Measurements from ENCODE around the gene MLH3. TPM values are rescaled to one million over a fixed set of nuclear protein-coding genes. Genes with fewer than 3 reads are reported as not detected.

Gene MLH3
- total RNA-seq, 4 donors from 2014 or later, result 16.4 to 83.4 (median 50.1) TPM

DNA sequence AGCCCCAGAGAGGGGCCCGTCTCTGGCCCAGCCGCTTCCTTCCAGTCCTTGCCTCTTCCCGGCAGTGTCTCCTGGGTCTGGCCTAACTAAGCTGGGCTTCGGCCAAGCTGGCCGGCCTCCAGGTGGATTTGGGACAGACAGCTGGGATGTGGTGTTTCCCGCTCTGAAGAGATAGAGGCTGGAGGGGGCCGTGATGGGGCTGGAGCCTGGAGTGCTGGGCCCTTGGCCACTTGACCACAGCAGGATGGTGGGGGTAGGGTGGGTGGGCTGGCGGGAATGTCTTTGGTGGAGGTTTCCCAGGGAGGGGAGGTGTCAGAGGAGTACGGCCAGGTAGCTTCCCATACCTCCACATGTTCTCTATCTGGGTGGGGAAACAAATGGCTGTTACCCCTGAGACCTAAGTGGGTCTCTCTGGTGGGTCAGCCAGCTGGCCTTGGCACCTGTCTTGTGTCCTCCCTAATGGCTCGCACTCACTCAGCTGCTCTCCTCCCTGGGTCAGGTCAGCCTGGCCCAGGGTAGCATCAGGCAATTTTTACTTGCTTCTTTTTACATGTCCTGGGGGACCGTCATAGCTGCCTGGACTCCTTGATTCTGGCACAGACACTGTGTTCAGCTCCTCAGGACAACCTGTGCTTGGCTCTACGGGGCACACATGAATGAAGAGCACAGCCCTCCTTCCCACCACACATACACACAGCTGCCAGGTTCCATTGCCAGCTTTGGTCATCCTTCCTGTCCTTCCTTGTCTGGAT is 76.0 kb downstream of the MLH3 start:
- intact Hi-C loops (cut with DNase I; ENCODE audit: low total_unique reads), result no loop called here
- Histone ChIP-seq H3K27ac (peak overlapping the region in 1 of 2 donors; percentile 47), H3K4me1 (peaks cover 0 to 4% of the 10 kb centered on the region in 2 donors), H3K4me3 (no peak overlapping the region), H3K27me3 (no peaks in the 10 kb centered on the region), H3K36me3 (no peaks in the 10 kb centered on the region), H3K9me3 (no peaks in the 10 kb centered on the region)
- peak; percentile 79 to 92 for DNase-seq
- no peak for TF ChIP-seq POLR2A (IDR thresholded peaks at IDR 0.05)
- TF ChIP-seq, protein P1, sequence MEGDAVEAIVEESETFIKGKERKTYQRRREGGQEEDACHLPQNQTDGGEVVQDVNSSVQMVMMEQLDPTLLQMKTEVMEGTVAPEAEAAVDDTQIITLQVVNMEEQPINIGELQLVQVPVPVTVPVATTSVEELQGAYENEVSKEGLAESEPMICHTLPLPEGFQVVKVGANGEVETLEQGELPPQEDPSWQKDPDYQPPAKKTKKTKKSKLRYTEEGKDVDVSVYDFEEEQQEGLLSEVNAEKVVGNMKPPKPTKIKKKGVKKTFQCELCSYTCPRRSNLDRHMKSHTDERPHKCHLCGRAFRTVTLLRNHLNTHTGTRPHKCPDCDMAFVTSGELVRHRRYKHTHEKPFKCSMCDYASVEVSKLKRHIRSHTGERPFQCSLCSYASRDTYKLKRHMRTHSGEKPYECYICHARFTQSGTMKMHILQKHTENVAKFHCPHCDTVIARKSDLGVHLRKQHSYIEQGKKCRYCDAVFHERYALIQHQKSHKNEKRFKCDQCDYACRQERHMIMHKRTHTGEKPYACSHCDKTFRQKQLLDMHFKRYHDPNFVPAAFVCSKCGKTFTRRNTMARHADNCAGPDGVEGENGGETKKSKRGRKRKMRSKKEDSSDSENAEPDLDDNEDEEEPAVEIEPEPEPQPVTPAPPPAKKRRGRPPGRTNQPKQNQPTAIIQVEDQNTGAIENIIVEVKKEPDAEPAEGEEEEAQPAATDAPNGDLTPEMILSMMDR (IDR thresholded peaks at IDR 0.05), result no peak

DNA sequence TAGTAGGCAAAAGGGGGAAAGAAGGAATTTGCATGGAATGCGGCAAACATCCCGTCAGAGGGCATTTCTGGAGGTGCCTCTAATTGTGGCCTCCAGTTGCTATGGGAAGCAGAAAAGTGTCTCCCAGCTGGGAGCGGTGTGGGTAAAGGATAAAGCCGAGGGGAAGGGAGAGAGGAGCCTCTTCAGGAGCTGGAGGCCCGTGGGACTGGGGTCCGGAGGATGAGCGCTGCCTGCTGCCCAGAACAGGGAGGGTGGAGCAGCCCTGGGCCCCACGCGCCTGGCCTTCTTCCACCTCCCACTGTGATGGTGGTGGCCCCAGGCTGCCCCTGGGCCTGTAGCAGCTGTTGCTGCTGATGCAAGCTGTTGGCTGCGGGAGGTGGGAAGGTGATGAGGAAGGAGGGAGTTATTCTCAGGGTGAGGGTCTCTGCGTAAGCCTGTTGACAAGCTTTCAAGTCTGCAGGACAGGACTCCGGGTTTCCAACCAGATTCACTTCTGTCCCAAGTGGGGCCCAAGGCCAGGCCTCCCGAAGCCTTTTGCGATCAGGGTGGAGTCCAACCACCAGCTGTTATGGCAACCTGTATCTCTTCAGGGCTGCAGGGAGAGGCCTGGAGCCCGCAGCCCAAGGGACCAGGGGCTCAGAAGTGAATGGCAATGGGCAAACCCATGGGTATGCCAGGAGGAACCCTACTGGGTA is 76.8 kb downstream of the MLH3 start:
- H3K27ac ChIP-seq, result peak overlapping the region in 1 of 2 donors; percentile 47
- H3K4me1 ChIP-seq, result peaks cover 0 to 4% of the 10 kb centered on the region in 2 donors
- intact Hi-C loops (cut with DNase I; ENCODE audit: low total_unique reads), result no loop called here

DNA sequence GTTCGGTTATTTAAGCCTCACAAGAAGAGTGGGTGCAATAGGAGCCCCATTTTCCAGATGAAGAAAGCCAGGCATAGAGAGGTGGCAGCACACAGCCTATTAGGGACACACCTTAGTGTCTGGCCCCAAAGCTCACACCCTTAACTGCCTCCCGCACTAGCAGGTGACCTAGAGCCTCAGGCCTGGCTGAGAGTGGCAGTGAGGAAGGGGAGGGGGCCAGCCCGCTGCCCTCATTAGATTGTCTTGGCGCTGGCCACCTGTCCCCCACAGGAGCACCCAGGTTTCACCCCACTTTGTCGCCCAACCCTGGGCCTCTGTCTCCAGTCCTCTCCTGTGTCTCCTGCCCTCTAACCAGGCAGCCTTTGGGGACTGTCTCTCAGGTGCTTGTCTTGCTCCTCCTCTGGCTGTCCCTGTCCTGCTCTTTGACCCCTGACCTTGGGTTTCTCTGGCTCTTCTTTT is 77.3 kb downstream of the MLH3 start:
- no peaks in the 10 kb centered on the region for H3K9me3 ChIP-seq
- peaks cover 0 to 4% of the 10 kb centered on the region in 2 donors for H3K4me1 ChIP-seq
- intact Hi-C loops (cut with DNase I; ENCODE audit: low total_unique reads), result no loop called here
- TF ChIP-seq, protein P1 (IDR thresholded peaks at IDR 0.05), result no peak
- no peak overlapping the region for H3K4me3 ChIP-seq
- peak overlapping the region; percentile 12 to 47 for H3K27ac ChIP-seq
- DNase-seq, result no peak
- no peaks in the 10 kb centered on the region for H3K27me3 ChIP-seq
- no peaks in the 10 kb centered on the region for H3K36me3 ChIP-seq

More for the DNA sequence above, 76.8 kb downstream of the MLH3 start:
- peak in 1 of 2 donors; percentile 66 for DNase-seq
- H3K9me3 ChIP-seq, result no peaks in the 10 kb centered on the region
- H3K27me3 ChIP-seq, result no peaks in the 10 kb centered on the region
- no peaks in the 10 kb centered on the region for H3K36me3 ChIP-seq
- no peak for TF ChIP-seq POLR2A (IDR thresholded peaks at IDR 0.05)
- no peak overlapping the region for H3K4me3 ChIP-seq

DNA sequence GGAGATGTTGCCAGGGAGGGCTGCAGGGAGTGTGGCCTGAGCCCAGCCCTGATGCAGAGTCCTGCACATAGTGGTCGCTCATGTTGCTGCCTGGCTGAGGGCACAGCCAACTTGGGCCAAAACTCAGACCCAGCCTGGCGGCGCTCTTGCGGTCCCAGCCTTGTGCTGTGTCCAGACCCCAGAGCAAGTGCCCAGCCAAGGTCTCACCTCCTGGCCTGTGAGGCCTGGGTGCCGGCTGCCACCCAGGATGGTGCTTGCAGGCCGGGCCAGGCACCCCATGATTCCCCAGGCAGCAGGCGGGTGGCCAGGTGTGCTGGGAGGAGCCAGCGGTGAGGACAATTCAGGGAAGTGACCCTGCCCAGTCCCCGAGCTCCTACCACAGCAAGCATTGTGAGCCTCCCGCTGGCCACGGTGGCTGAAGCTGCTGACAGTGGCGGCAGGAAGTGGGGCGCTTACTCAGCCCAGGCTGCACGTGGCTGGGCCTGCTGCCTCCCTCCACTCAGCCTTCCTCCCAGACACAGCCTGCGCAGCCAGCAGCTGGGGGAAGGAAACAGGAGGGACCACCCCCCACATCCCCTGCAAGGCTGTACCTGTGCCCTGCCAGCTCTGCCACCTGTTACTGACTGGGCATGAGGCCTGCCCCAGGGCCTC is 78.1 kb downstream of the MLH3 start:
- Histone ChIP-seq H3K4me1 (peaks cover 0 to 4% of the 10 kb centered on the region in 2 donors), H3K27ac (peak overlapping the region; percentile 31 to 59), H3K4me3 (no peak overlapping the region), H3K27me3 (no peaks in the 10 kb centered on the region), H3K36me3 (no peaks in the 10 kb centered on the region), H3K9me3 (no peaks in the 10 kb centered on the region)
- TF ChIP-seq, protein P1 (IDR thresholded peaks at IDR 0.05), result no peak
- TF ChIP-seq POLR2A (IDR thresholded peaks at IDR 0.05), result no peak
- DNase-seq, result peak; percentile 49 to 53
- intact Hi-C loops (cut with DNase I; ENCODE audit: low total_unique reads), result no loop called here

DNA sequence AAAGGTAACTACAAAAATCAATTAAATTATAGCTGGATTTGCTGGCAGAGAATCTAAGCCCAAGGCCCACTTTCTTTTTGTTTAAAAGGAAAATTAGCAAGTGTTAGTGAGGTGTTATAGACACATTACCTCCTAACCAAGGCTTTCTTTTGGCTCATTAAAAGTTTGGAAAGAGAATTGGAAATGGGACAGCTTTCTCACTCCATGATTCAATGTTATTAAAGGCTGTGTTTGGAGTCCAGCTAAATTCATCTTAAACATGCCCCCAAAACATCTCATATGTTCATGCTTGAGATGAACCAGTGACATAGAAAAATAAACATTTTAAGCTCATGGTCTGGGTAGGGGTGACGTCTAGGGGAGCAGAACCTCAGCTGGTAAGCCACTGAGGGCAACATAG is 82.5 kb downstream of the MLH3 start:
- TF ChIP-seq POLR2A (IDR thresholded peaks at IDR 0.05), result no peak
- TF ChIP-seq, protein P1 (IDR thresholded peaks at IDR 0.05), result no peak
- Histone ChIP-seq H3K36me3 (no peaks in the 10 kb centered on the region), H3K27me3 (no peaks in the 10 kb centered on the region), H3K9me3 (no peaks in the 10 kb centered on the region), H3K4me3 (no peak overlapping the region), H3K27ac (no peak overlapping the region), H3K4me1 (no peaks in the 10 kb centered on the region)
- intact Hi-C loops (cut with DNase I; ENCODE audit: low total_unique reads), result no loop called here
- DNase-seq, result no peak
